Measurements from ENCODE around the gene CHCHD6.

- no peak for TF ChIP-seq CTCF (IDR thresholded peaks at IDR 0.05; ENCODE audit: low read depth, low read length, missing input control)
- TF ChIP-seq, protein P1, sequence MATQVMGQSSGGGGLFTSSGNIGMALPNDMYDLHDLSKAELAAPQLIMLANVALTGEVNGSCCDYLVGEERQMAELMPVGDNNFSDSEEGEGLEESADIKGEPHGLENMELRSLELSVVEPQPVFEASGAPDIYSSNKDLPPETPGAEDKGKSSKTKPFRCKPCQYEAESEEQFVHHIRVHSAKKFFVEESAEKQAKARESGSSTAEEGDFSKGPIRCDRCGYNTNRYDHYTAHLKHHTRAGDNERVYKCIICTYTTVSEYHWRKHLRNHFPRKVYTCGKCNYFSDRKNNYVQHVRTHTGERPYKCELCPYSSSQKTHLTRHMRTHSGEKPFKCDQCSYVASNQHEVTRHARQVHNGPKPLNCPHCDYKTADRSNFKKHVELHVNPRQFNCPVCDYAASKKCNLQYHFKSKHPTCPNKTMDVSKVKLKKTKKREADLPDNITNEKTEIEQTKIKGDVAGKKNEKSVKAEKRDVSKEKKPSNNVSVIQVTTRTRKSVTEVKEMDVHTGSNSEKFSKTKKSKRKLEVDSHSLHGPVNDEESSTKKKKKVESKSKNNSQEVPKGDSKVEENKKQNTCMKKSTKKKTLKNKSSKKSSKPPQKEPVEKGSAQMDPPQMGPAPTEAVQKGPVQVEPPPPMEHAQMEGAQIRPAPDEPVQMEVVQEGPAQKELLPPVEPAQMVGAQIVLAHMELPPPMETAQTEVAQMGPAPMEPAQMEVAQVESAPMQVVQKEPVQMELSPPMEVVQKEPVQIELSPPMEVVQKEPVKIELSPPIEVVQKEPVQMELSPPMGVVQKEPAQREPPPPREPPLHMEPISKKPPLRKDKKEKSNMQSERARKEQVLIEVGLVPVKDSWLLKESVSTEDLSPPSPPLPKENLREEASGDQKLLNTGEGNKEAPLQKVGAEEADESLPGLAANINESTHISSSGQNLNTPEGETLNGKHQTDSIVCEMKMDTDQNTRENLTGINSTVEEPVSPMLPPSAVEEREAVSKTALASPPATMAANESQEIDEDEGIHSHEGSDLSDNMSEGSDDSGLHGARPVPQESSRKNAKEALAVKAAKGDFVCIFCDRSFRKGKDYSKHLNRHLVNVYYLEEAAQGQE (IDR thresholded peaks at IDR 0.05) = no peak
These were observed 114.5 kb downstream of the CHCHD6 start for GRCh38 chr3:126818400-126819095.

Data from liver (tissue), 2 donors.